Measurements from ENCODE around the gene RRP1.

- TF ChIP-seq CTCF (IDR thresholded peaks at IDR 0.05) = no peak
- TF ChIP-seq MAX (IDR thresholded peaks at IDR 0.05) = no peak
- TF ChIP-seq JUN (IDR thresholded peaks at IDR 0.05) = no peak
- no peak for TF ChIP-seq SMC3 (IDR thresholded peaks at IDR 0.05)
- TF ChIP-seq NR3C1 (IDR thresholded peaks at IDR 0.05) = no peak
- no peak for TF ChIP-seq REST (IDR thresholded peaks at IDR 0.05)
- no peak for TF ChIP-seq ELK1 (IDR thresholded peaks at IDR 0.05; ENCODE audit: low read depth, low read length)
- no peak for TF ChIP-seq RAD21 (conservative IDR thresholded peaks at IDR 0.05 in 1 of 2, IDR thresholded peaks at IDR 0.05 in 1 of 2)
- TF ChIP-seq SREBF2 (IDR thresholded peaks at IDR 0.05) = no peak
- no peak for TF ChIP-seq CBX2 (IDR thresholded peaks at IDR 0.05; ENCODE audit: borderline replicate concordance, low read depth)
- no peak for TF ChIP-seq ZNF302 (CRISPR knock-in tag; IDR thresholded peaks at IDR 0.05)
- no peak for TF ChIP-seq CEBPB (IDR thresholded peaks at IDR 0.05)
- TF ChIP-seq EP300 (IDR thresholded peaks at IDR 0.05) = no peak
- TF ChIP-seq CHD2 (IDR thresholded peaks at IDR 0.05; ENCODE audit: low read length, partially characterized antibody) = no peak
Observed at GRCh38 chr21:43812957-43813655, 23.7 kb downstream of the RRP1 start.
